Measurements from ENCODE around the gene HPCAL1.
A peak's percentile ranks its signal among the peaks of the same experiment; 100 is the strongest.
"Not testable (repeated sequence)": the region's sequence is repeated elsewhere in the genome, so short reads cannot be mapped to it uniquely, and the experiment has no call there.

Gene HPCAL1

DNA sequence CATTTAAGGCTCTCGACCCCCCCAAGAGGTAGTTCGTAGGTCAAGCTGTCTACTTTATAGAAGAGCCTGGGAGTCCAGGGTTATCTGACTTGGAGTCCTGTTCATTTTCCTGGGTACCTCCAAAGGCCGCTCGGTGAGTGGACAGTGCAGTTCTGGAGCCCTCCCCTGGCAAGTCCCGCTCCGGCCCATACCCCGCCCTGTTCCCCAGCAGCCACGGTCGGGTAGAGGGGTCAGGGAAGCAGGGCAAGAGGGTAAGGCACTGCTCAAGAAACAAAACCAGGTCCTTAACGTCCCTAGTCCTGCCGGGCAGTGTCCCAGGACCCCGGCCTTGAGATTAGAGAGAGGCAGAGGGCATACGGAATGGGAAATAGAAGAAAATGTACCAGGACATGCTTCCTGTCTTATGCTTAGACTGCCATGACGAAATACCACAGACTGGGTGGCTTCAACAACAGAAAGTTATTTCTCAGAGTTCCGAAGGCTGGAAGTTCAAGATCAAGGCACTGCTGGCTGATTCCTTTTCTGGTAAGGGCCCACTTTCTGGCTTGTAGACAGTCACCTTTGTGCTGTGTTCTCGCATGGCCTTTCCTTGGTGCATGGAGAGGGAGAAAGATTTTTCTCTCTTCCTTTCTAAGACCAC, 5.4 kb upstream of the HPCAL1 start:
- DNase-seq: peak in 1 of 42 donors; percentile 22
- intact Hi-C loops (cut with DNase I): no loop called here

DNA sequence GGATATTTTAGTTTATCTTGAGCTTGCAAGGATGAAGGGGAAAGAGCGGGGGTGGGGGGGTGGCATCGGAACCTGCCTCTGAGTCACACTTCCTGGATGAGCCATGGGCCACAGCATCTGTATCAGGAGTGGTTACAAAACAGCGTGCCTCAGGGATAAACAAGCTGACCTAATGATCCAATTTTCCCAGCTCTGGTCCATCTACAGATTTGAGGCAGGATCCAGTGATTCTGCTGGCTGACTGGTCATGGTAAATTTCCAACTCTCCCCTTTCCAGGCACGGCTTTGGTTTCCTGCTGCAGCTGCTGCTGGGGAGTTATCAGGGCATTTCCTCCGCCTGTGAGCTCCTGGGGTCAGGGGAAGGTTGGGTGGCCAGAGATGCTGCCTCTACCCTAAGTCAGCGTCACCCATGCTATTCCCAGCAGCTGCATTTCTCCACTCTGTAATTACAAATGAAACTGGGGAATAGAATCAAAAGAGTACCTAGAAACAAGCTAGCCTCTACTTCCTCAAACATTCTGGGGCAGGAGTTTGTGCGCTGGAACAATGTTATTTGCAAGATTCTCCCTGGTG, 4.7 kb upstream of the HPCAL1 start:
- peak in 1 of 42 donors; percentile 18 for DNase-seq

GRCh38 chr2:10298777-10299176, 3.9 kb upstream of the HPCAL1 start:
- intact Hi-C loops (cut with DNase I); DNase-seq: not testable (repeated sequence)

More for the DNA sequence above, 4.7 kb upstream of the HPCAL1 start:
- intact Hi-C loops (cut with DNase I): no loop called here

DNA sequence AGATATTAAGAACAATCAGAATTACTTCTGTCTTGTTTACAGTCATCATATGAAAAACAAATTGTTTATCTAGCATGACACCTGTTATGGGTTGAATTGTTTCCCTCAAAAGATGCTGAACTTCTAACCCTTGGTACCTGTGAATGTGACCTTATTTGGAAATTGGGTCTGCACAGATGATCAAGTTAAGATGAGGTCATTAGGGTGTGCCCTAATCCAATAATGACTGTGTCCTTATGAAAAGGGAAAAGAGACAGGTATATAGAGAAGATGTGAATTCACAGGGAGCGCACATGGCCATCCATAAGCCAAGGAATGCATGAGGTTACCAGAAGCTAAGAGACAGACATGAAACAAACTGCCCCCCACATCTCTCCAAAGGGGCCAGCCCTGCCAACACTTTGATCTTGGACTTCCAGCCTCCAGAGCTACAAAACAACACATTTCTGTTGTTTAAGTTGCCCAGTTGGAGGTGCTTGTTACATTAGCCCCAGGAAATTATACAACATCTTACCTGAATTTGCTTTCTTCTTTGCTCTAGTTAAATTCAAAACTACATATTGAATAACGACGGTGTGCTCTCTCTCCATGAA, 2.3 kb upstream of the HPCAL1 start:
- intact Hi-C loops (cut with DNase I): loop anchor here (10.0 kb wide), 1 partner anchor 176 kb away; the partner anchor contains the start of gene RRM2
- DNase-seq: no peak

GRCh38 chr2:10300997-10301940, 1.4 kb upstream of the HPCAL1 start:
- intact Hi-C loops (cut with DNase I): loop anchor here (10.0 kb wide), 1 partner anchor 176 kb away; the partner anchor contains the start of gene RRM2
- DNase-seq: no peak

- peak in 2 of 42 donors; percentile 22 to 27 for DNase-seq
- intact Hi-C loops (cut with DNase I): loop anchor here (10.0 kb wide), 1 partner anchor 177 kb away; the partner anchor contains the start of gene RRM2
These were observed 694 bp upstream of the HPCAL1 start for GRCh38 chr2:10301941-10302478.

- DNase-seq: peak in 3 of 42 donors; percentile 9 to 41 (median 24)
- intact Hi-C loops (cut with DNase I): loop anchor here (10.0 kb wide), 1 partner anchor 178 kb away; the partner anchor contains the start of gene RRM2
These were observed 533 bp downstream of the HPCAL1 start for GRCh38 chr2:10303181-10303693.

DNA sequence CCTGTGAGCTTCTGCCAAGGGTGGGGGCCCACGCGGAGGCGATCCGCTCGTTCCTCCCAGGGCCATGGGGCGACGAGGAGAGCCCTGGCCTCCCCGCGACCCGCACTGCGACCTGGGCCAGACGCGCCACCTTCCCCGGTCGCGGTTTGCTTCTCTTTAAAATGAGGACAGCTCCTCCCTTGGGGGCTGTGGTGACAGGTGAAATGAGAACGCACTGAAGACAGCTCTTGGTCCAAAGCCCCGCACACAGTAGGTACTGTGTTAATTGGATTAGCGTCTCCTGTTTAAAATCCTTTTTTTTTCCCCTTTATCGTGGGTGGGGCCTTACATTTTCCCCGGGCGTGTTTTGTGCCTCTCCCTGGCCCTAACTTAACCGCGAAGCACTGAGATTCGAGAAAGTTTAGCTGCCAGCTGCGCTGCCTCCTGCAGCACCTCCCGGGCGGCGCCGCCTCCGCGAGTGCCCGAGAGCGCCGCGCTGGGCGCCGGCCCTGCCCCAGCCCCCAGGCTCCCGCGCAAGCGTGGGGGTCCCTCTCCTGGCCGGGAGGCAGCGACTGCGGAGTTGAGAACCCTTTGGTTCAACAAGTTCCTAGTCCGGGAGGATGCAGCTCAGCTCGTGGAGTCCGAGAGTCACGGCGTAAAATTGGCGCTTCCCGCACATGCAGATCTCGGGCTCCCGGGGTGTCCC, 1.1 kb downstream of the HPCAL1 start:
- intact Hi-C loops (cut with DNase I): loop anchor here (10.0 kb wide), 1 partner anchor 179 kb away; the partner anchor contains the start of gene RRM2
- DNase-seq: peak in 37 of 42 donors; percentile 16 to 76 (median 54)

DNA sequence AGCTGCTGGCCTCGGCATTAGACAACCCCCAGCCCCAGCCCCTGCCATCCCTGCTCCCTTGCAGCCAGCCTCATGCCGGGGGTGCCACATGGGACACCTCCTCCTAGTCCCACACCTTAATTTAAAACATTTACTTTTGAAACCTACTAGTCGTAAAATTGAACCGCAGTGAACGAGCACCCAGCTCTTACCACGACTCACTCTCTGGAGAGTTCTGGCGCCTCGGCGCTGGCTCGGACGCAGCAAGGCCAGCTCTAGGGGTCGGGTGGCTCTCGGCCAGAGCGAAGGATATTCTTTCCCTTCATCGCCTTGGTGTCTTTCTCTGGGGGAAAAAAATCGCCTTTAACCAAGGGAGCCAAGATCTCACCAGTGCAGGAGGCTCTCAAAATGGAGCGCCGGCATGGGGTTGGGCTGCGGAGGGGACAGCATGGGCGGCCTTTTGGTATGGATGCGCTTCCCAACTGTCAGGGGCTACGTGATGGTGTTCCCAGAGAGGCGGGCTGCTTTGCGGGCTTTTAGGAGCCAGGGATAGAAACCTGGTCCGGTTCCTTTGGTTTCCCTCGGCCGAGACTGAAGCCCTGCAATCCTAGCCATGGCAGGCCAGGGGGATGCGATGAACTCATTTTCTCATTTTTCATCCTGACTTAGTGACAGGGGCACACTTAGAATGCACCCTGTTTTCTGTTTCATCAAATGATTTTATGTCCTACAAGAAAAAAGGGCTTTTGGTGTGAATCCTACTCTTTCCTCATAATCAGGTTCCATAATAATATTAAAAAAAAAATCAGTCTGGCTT, 2.0 kb downstream of the HPCAL1 start:
- intact Hi-C loops (cut with DNase I): loop anchor here (10.0 kb wide), 1 partner anchor 180 kb away; the partner anchor contains the start of gene RRM2

GRCh38 chr2:10305254-10305635, 2.5 kb downstream of the HPCAL1 start:
- intact Hi-C loops (cut with DNase I): loop anchor here (10.0 kb wide), 1 partner anchor 180 kb away; the partner anchor contains the start of gene RRM2
- DNase-seq: no peak

More for the DNA sequence above, 2.0 kb downstream of the HPCAL1 start:
- DNase-seq: no peak

DNA sequence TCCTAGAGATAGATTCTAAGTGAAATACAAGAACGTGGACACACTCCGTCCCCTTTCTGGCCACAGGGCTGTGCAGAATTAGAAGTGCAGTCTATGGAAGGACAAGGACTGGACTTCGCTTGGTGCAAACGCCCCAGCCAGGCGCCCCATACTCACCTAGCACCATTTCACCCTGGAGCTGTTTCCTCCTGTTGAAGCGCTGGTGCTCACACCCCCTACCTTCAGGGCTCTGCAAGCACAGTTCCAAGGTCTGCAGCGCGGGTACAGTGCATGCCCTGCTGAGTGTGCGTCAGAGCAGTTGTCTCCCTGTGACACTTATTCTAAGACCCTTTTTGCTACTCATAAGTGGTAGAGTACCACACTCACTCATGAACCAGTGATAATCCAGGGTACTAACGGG, 3.0 kb downstream of the HPCAL1 start:
- intact Hi-C loops (cut with DNase I): loop anchor here (10.0 kb wide), 1 partner anchor 181 kb away; the partner anchor contains the start of gene RRM2
- DNase-seq: no peak

GRCh38 chr2:10306901-10307463, 4.3 kb downstream of the HPCAL1 start:
- DNase-seq: peak in 1 of 42 donors; percentile 42
- intact Hi-C loops (cut with DNase I): loop anchor here (10.0 kb wide), 1 partner anchor 182 kb away; the partner anchor contains the start of gene RRM2

DNA sequence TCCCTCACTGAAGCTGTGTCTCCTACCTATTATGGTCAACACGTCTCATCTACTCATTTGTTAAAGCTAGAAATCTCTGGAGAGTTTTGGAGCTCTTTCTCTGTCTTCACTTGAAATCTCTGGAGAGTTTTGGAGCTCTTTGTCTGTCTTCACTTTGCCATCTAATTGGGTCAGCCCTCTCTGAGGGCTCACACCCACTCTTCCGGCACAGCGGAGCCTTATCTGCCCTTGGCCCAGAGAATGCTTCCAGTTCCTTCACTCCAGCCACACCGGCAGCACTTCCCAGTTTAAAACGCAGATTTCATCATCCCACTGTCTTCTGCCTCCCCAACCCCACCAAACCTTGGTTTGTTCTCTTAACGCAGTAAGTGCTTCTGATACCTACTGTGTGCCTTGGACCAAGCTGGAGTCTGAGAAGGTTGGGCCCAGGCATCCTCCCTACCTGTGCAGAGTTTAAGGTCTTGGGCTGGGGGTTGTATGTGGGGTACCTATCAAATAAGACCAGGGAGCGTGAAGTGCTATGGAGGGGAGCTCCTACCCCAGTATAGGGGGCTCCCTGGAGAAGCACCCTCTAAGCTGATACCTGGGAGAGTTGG, 5.0 kb downstream of the HPCAL1 start:
- intact Hi-C loops (cut with DNase I): loop anchor here (10.0 kb wide), 1 partner anchor 183 kb away; the partner anchor contains the start of gene RRM2

DNA sequence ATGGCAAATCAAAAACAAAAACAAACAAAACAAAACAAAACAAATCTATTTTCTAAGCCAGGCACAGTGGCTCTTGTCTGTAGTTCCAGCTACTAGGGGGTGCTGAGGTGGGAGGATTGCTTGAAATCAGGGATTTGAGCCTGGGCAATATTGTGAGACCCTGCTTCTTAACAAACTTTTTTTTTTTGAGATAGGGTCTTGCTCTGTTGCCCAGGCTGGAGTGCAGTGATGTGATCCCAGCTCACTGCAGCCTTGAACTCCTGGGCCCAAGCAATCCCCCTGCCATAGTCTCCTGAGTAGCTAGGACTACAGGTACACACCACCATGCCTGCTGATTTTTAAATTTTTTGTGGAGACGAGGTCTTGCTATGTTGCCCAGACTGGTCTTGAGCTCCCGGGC, 6.2 kb downstream of the HPCAL1 start:
- intact Hi-C loops (cut with DNase I): loop anchor here (10.0 kb wide), 1 partner anchor 184 kb away; the partner anchor contains the start of gene RRM2
- peak in 1 of 42 donors; percentile 4 for DNase-seq

More for the DNA sequence above, 5.0 kb downstream of the HPCAL1 start:
- peak in 1 of 42 donors; percentile 34 for DNase-seq

DNA sequence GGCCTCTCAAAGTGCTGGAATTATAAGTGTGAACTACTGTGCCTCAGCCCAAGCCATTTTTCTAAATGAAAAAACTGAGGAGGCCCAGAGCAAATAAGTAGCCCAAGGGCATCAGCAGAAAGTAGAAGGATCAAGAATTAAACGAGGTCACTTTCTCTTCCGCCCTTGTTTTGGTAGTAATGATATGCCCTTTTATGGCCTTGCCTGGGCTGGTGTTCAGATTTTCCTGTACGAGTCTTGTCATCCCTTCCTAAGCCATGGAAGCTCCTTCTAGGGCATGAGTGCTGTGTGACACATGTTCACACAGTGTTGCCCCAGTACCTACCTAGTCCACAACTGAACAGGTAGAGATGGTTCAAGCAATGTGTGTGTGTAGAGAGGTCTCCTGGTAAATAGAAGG, 6.6 kb downstream of the HPCAL1 start:
- intact Hi-C loops (cut with DNase I): loop anchor here (10.0 kb wide), 1 partner anchor 184 kb away; the partner anchor contains the start of gene RRM2

More for the DNA sequence above, 6.6 kb downstream of the HPCAL1 start:
- DNase-seq: no peak

Measured in head of caudate nucleus (tissue), 42 donors.